Jurkat, Clone E6-1 (cell line): ENCODE results near the gene DBH.

Source experiments
- DNase-seq: peaks from one replicate; pipeline ENCODE4 v3.0.0-alpha.2; 2011; ENCODE audit warnings: low read depth, low spot score
- H3K4me3 ChIP-seq: 2 replicates; pipeline ENCODE4 v1.5.1; 2011; ENCODE audit warnings: mild to moderate bottlenecking, low read length, control low read depth, moderate library complexity

Gene DBH

DNA sequence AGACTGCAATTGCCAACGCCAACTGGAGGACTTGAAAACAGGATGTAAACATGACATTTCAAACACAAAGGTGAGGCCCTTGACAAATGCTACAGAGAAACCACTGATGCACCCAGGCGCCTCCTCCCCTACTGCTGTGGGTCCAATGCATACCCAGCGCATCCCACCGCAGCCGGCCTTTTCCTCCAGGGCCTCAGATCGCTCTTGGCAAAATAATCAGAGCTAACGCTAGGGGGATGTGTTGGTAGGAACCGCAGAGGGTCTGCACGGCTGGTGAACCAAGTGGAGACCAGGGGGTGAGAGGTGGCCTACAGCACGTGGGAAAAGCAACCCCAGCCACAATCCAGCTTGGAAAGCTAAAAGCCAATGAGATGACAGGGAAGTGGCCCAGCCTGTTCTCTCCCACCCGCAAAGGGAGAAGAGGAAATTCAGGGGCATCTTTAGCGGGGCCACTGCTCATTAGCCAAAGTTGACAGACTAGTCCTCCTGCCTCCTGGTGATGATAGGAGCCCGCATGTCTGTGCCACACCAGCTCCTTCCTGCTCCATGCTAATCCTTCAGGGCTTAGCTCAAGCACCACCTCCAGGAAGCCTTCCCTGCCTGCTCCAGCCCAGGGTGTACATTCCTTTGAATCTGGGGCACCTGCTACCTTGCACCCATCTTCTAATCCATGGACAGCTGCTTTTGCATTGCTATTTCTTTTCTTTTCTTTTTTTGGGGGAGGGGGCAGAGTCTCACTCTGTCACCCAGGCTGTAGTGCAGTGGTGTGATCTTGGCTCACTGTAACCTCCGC, 32.8 kb upstream of the DBH start:
- no peak for DNase-seq
- H3K4me3 ChIP-seq: no peak overlapping the region

DNA sequence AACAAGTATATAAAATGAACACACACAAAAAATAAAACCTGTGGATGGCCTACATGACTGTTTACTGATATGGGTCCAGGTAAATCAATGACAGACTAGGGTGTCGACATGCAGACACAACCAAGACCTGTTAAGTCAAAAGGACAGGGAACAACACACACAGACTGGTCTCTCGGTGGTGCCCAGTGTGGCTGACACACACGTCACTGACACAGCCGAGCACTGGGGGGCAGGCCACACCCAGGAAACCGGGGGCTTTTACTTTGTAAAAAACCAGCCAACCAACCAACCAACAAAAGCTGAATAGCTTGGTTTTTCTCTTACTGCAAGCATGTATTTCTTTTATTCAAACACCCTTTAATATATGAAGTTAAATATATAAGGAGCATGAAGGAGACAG, 31.9 kb upstream of the DBH start:
- no peak overlapping the region for H3K4me3 ChIP-seq
- no peak for DNase-seq

DNA sequence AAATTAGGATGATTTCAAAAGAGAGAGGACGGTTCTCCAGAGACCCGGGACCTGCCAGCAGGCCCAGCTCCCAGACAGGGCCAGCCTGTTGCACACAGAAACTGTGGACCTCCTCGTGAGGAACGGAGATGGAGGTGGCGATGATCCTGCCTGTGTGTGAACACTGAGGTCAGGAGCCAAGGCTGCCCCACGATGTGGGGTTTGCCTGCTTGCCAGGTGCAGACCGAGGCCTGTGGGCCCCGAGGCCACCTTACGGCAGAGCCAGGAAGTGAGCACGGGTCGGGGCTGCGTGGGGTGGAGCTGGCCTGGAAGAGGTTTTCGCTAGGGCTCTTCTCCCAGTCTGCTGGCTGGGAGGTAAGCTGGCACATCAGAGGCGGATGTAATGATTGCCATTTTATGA, 31.3 kb upstream of the DBH start:
- H3K4me3 ChIP-seq: no peak overlapping the region
- DNase-seq: no peak

GRCh38 chr9:133605446-133605845, 30.7 kb upstream of the DBH start:
- no peak overlapping the region for H3K4me3 ChIP-seq
- no peak for DNase-seq

DNA sequence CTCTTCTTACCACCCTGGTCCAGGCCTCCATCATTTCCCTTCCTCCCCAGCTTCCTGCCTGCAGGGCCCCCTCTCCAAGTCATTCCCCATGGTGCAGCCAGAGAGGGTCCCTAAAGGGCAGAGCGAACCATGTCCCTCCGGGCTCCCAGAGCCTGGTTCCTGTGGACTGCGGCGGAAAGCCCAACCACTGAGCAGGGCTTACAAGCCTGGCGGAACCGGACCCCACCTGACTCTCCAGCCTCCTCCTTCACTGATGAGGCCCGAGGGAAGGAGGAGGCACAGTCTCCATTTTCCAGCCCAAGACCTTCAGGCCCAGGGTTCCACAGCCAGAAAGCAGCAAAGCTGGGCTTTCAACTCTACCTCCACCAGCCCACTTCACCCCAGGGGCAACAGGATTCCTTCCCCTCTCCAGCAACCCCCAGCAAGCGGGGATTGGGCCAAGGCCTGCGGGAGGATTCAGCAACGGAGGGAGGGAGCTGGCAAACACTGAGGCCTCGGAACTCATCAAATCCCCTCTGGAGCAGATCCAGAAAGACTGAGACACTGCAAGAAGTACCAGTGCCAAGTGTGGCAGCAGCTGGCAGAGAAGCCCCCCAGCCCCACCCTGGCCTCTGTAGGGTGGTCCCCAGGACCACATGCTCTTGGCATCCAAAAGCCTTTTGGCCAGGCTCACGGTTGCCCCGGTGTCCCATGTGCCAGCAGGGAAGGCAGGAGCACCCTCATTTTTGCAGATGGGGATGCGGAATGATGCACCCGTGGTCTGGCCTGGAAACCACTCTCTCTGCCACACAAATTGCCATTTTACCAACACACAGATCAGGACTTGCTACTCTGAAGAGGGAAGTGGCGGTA, 30.1 kb upstream of the DBH start:
- DNase-seq: no peak
- H3K4me3 ChIP-seq: no peak overlapping the region

DNA sequence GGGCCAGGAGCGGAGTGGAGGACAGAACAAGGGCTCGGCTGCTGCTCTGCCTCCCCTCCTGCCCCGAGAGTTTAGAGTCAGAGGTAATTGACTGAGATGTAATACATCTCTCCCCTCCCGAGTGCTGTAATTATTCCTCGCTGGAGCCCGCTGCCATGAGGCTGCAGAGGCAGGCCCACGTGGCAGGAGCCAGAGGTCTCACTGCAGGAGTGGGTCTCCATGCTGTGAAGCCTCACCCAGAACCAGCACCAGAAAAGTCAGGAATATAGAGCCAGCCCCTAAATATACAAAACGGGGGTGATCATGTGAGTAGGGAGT, 29.5 kb upstream of the DBH start:
- no peak for DNase-seq
- H3K4me3 ChIP-seq: no peak overlapping the region

DNA sequence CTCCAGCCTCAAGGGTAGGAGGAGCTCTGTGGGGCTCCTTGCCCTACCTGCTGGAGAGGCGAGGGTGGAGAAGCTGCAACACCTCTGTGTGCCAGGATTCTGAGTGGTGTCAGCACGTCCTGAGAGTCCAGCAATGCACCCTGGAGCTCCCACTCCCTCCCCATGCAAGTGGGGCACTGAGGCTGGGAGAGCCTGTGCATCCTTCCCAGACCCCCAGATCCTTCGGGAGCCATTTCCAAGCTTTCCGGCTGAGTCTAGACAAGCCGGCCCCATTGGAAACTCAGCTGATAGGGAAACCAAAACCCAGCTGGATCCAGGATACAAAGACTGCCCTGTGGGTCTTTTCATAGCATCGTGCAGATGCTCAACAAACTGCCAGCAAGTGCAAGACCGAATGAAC, 28.8 kb upstream of the DBH start:
- no peak for DNase-seq
- H3K4me3 ChIP-seq: no peak overlapping the region

GRCh38 chr9:133607976-133608375, 28.2 kb upstream of the DBH start:
- H3K4me3 ChIP-seq: no peak overlapping the region
- no peak for DNase-seq

DNA sequence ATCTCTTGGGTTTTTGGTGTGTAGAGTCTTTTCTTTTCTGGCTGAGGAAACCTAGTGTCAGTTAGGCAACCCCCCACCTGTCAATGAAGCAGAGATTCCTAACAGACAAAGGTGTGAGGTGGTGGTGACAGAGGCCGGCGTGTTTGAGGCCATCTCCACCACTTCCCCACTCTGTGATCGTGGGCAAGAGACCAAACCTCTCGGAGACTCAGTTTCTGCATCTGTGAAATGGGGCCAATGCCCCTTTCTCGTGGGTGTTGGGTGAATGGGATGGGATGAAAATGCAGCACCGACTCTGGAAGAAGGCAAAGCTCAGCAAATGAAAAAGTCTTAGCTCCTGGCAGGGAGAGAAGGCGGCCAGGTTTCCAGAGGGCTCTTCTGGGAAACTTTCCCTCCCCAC, 27.8 kb upstream of the DBH start:
- DNase-seq: no peak
- H3K4me3 ChIP-seq: no peak overlapping the region

DNA sequence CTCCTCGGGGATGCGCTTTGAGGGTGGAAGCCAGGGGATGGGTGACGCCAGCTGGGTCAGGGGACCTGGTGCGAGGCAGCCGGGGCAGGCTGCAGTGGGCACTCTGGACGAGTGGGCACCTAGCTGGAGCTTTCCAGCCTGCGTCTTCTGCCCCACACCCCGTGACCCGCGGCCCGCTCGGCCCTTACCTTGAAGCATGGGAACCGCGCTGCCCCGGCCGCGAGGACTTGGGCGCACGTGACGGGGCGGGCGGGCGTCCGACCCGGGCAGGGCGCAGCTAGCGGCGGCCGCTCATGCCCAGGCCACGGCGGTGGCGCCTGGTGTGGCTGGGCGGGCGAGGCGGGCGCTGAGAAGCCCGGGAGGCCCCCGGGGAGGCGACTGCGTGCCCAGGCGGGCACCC, 27.3 kb upstream of the DBH start:
- no peak overlapping the region for H3K4me3 ChIP-seq

GRCh38 chr9:133609311-133610098, 26.7 kb upstream of the DBH start, which contains the start of gene FAM163B:
FAM163B (minus strand) TSS chr9:133609389; CDS start chr9:133580223, 29,166 bp downstream.
- DNase-seq: no peak

More for the DNA sequence above, 27.3 kb upstream of the DBH start:
- no peak for DNase-seq

DNA sequence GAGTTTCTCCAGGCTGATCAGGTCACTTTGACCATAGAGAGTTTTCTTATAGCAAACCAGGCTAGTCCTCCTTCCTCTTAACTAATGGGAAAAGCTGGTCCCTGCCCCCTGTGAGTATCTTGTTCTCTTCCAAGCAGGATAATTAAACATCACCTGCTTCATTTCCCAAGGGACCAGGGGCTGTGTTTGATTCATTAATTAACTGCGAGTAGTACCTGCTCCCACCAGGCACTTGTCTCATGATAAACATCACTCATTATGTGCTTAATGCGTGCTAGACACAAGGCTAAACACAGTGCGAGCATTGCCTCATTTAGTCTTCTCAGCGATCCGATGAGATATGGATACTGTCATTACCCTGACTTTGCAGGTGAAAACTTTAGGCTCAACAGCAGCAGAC, 25.3 kb upstream of the DBH start:
- no peak overlapping the region for H3K4me3 ChIP-seq
- no peak for DNase-seq

More at GRCh38 chr9:133609311-133610098, 26.7 kb upstream of the DBH start, which contains the start of gene FAM163B:
- H3K4me3 ChIP-seq: no peak within 1 kb of the TSS

- no peak for DNase-seq
- no peak overlapping the region for H3K4me3 ChIP-seq
Observed at GRCh38 chr9:133612051-133612450, 24.1 kb upstream of the DBH start.

DNA sequence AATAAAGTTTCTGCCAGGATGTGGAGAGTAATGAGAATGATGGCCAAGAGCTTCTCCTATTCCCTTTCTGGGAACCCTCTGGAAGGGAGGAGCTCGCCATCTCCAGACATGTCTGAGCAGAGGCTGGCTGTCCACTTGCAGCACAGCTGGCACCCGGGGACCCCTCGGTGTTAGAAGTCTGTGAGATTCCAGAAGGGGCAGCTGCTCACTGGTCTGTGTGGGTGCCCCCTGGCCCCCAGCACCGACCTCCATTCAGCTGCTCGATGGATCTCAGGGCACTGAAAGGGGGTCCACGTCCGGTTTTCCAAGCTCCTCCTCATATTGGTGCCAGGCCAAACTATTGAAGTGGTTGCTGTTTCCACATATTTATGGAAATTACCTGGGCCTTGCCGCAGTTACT, 23.3 kb upstream of the DBH start:
- no peak overlapping the region for H3K4me3 ChIP-seq
- no peak for DNase-seq

DNA sequence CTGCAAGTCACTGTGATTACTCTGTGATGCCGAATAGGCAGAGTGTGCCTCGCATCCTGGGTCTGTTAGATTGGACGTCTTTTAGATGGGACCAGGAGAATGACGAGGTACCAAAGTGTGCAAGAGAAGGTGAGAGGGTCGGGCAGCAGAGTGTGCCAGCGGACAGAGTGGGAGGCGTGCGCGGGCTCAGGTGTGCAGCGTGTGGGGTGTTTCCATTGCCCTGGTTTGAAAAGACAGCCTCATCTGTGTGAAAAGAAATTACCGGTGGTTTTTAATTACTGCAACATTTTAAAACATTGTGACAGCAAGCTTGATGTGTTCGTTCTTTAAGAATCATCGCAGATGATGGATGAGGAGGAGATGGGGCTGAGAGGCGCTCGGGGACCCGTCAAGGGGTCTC, 22.7 kb upstream of the DBH start:
- H3K4me3 ChIP-seq: no peak overlapping the region
- no peak for DNase-seq

- DNase-seq: no peak
Observed at GRCh38 chr9:133614056-133614455, 22.1 kb upstream of the DBH start.

GRCh38 chr9:133614678-133615077, 21.5 kb upstream of the DBH start:
- no peak overlapping the region for H3K4me3 ChIP-seq
- no peak for DNase-seq

More at GRCh38 chr9:133614056-133614455, 22.1 kb upstream of the DBH start:
- no peak overlapping the region for H3K4me3 ChIP-seq

DNA sequence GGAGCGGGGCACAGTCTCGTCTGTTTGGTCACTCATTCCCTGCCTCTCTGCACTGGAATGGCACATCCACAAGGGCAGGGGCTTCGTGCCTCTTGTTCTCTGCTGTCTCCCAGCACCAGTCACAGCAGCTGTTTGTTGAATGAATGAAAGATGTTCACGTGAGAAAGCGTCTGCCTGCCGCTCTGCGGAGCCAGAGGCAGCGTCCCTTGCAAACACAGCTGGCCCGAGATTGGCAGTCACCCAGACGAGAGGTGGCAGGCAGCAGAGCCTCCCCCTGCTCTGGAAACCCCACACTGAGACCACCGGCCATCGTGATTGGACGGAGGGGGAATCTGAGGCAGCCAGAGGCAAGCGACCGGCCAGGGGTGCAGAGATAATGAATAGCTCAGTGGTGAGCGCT, 21.0 kb upstream of the DBH start:
- no peak overlapping the region for H3K4me3 ChIP-seq
- no peak for DNase-seq

DNA sequence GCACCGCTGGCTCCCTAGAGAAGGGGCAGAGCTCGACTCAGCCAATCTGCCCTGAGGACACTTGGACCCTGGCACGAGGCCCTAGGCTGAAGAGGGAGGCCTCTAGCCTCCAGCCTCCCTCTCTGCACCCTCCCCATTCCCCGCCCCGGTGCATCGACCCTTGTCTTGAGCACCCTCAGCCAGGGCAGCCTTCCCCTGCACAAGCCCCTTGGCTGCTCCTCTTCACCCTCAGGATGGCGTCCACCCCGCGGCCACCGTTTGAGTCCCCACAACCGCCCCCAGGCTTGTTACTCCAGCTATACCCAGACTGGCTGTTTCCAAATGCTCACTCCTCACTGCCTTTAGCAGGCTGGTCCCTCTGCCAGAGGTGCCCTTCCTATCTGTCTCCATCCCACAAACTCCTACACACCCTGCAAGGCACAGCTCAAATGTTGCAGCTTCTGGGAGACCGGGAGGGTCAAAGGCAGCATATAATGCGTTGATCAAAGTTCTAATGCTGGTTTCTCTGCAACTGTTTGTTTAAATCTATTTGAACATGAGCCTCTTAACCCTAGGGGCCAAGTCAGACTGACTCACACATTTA, 20.5 kb upstream of the DBH start:
- no peak for DNase-seq
- H3K4me3 ChIP-seq: no peak overlapping the region
